GM21737 (cell line): ENCODE data around the gene HLA-C.
A peak's percentile ranks its signal among the peaks of the same experiment; 100 is the strongest.
"Not testable (repeated sequence)": the region's sequence is repeated elsewhere in the genome, so short reads cannot be mapped to it uniquely, and the experiment has no call there.

Experiments
- ATAC-seq: cut with Tn5 transposase; IDR thresholded peaks from one replicate; pipeline ENCODE4 v1.9.1; 2021; ENCODE audit warnings: mild to moderate bottlenecking, moderate library complexity; ENCODE audit not compliant: unreplicated experiment

The HLA-C gene

DNA sequence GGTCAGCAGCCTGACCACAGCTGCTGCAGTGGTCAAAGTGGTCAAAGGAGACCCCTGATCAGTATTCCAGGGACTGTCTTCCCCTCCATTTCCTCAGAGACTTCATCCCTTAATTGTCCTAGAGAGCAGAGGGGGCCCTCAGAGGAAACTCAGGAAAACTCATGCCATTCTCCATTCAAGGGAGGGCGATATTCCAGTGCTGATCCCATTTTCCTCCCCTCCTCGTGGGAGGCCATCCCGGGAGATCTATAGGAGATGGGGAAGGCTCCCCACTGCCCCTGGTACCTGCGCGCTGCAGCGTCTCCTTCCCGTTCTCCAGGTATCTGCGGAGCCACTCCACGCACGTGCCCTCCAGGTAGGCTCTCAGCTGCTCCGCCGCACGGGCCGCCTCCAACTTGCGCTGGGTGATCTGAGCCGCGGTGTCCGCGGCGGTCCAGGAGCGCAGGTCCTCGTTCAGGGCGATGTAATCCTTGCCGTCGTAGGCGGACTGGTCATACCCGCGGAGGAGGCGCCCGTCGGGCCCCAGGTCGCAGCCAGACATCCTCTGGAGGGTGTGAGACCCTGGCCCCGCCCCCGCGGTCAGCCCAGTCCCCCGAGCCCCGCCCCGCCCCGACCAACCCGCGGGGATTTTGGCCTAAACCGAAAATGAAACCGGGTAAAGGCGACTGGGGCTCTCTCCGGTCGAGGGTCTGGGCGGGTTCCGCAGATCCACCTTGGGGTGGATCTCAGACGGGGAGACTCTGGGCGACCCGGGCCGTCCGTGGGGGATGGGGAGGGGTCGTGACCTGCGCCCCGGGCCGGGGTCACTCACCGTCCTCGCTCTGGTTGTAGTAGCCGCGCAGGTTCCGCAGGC lies 878 bp downstream of the HLA-C start:
- ATAC-seq: peak; percentile 22

- ATAC-seq: no peak
Measured at GRCh38 chr6:31268836-31269235, 3.1 kb downstream of the HLA-C start.

DNA sequence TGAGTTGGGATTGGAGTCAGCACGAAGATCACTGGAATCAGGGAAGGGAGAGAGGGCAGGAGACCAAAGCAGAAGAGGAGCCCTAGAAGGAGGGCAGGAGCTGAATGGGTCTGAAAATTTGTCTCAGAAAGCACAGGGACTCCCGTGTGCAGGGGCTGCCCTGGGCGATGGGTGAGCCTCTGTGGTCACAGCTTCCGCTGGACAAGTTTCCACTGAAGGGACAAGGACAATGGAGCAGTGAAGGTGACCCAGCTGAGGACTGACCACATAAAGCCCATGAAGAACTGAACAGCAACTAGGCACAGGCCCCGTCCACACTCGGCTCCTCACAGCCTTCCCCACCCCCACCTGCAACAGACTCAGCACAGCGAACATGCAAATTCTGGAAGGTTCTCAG lies 3.5 kb downstream of the HLA-C start:
- ATAC-seq: no peak

GRCh38 chr6:31267651-31268368 lies 4.1 kb downstream of the HLA-C start:
- no peak for ATAC-seq

GRCh38 chr6:31266567-31267360 lies 5.1 kb downstream of the HLA-C start:
- ATAC-seq: no peak

DNA sequence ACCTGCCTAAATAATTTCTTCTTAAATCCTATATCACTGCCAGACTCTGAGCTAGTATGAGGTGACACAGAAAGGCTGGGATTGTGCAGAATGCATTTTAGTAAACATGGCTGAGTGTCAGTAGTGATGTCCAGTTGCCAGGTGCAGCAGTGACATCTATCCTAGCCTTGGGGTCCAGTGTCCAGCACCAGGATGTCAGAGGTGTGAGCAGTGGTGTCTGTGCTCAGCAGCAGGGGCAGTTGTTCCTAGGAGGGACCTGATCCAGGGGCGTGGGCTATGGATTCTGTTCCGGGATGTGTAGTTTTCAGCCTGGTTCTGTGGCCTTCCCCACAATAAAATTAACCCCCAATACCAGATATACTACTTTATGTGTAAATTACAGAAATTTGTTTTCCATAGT lies 6.0 kb downstream of the HLA-C start:
- no peak for ATAC-seq

GRCh38 chr6:31263346-31263933 lies 8.5 kb downstream of the HLA-C start:
- ATAC-seq: not testable (repeated sequence)

GRCh38 chr6:31259995-31260394 lies 11.9 kb downstream of the HLA-C start:
- ATAC-seq: not testable (repeated sequence)

GRCh38 chr6:31252625-31253024 lies 19.3 kb downstream of the HLA-C start:
- no peak for ATAC-seq

GRCh38 chr6:31251261-31251660 lies 20.6 kb downstream of the HLA-C start:
- ATAC-seq: no peak

DNA sequence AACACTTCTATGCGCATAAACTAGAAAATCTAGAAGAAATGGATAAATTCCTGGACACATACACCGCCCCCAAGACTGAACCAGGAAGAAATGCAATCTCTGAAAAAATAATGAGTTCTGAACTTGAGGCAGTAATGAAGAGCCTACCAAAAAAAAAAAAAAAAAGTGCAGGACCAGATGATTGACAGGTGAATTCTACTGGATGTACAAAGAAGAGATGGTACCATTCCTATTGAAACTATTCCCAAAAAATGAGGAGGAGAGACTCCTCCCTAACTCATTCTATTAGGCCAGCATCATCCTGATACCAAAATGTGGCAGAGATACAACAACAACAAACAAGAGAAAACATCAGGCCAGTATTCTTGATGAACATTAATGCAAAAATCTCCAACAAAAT lies 22.7 kb downstream of the HLA-C start:
- ATAC-seq: no peak

DNA sequence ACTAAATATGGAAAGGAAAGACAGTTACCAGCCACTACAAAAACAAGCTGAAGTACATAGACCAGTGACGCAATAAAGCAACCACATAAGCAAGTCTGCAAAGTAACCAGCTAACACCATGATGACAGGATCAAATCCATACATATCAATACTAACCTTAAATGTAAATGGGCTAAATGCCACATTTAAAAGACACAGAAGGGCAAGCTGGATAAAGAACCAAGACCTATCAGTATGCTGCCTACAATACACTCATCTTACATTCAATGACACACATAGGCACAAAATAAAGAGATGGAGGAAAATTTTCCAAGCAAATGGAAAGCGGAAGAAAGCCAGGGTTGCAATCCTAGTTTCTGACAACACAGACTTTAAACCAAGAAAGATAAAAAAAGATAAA lies 24.1 kb downstream of the HLA-C start:
- ATAC-seq: no peak

- ATAC-seq: no peak
Measured at GRCh38 chr6:31246051-31246521, 25.8 kb downstream of the HLA-C start.

- no peak for ATAC-seq
Measured at GRCh38 chr6:31243508-31243907, 28.4 kb downstream of the HLA-C start.

- no peak for ATAC-seq
Measured at GRCh38 chr6:31239854-31240253, 32.0 kb downstream of the HLA-C start.

GRCh38 chr6:31234101-31234500 lies 37.8 kb downstream of the HLA-C start:
- not testable (repeated sequence) for ATAC-seq

DNA sequence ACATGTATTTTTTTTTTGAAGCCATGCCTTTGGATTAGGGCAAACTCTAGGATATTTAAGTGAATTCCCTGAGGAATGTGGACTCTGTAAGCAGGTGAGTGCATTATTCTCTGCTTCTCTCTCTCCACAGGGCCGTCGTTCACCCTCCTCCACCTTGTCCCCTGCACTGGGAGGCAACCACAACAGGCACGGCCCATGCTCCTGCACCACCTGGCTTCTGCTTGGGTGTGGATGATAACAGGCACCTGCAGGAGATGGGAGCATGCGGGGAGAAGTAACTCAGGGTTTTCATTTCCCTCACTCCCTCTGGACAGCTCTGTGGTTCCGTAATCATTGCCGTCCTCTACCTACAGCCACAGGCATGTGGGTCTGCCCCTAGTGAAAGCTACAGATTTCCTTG lies 43.4 kb downstream of the HLA-C start:
- no peak for ATAC-seq

DNA sequence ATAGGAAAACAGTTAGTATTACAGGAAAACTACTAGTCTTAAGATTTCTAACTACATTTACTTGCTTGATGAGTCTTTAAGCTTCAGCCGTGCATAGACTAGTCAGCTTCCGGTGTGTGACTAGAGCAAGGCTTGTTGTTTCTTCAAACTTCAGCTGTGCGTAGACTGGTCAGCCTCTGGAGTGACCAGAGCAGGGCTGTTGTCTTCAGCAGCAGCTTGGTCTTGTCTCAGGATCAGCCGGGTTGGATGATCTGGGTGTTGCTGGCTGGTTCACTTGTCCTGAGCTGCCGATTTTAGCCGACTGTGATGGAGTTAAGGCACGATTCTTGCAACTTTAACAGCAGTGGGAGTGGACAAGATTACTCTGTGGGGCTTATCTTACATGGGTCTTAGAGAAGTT lies 44.7 kb downstream of the HLA-C start:
- no peak for ATAC-seq

- ATAC-seq: no peak
Measured at GRCh38 chr6:31225735-31226134, 46.2 kb downstream of the HLA-C start.

GRCh38 chr6:31222496-31222895 lies 49.4 kb downstream of the HLA-C start:
- no peak for ATAC-seq
